Measurements from ENCODE around the gene PHF20. TPM values are rescaled to one million over a fixed set of nuclear protein-coding genes. Genes with fewer than 3 reads are reported as not detected.
A peak's percentile ranks its signal among the peaks of the same experiment; 100 is the strongest.

Gene PHF20
- total and polyA plus RNA-seq, 2 of the 13 experiments (the other 11 are each of a cell fraction or from before 2014, with no cell fraction given), result 22.8 to 34.1 TPM

DNA sequence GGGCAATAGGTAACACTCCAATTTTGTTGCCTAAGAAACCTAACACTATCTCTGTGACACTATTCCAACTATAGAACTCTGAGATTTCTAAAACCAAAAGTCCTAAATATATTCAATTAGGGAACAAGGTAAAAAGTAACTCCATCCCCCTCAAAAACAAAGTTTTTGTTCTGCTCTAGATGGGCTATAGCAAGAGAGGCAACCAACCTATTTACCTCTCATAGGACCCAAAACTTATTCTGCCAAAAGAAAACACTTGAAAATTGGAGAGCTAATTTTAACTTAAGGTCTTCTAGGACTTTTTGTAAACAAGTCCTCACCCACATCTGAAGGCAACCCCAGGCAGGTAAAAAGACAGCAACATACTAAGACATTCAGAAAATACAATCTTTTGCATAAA, 37.4 kb upstream of the PHF20 start (continued):
- TF ChIP-seq, protein P1, sequence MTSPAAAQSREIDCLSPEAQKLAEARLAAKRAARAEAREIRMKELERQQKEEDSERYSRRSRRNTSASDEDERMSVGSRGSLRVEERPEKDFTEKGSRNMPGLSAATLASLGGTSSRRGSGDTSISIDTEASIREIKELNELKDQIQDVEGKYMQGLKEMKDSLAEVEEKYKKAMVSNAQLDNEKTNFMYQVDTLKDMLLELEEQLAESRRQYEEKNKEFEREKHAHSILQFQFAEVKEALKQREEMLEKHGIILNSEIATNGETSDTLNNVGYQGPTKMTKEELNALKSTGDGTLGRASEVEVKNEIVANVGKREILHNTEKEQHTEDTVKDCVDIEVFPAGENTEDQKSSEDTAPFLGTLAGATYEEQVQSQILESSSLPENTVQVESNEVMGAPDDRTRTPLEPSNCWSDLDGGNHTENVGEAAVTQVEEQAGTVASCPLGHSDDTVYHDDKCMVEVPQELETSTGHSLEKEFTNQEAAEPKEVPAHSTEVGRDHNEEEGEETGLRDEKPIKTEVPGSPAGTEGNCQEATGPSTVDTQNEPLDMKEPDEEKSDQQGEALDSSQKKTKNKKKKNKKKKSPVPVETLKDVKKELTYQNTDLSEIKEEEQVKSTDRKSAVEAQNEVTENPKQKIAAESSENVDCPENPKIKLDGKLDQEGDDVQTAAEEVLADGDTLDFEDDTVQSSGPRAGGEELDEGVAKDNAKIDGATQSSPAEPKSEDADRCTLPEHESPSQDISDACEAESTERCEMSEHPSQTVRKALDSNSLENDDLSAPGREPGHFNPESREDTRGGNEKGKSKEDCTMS (CRISPR knock-in tag; conservative IDR thresholded peaks at IDR 0.05), result no peak
- no peak for TF ChIP-seq HNF4G (IDR thresholded peaks at IDR 0.05; ENCODE audit: borderline replicate concordance, low read depth, low read length)
- TF ChIP-seq HNF4G (CRISPR knock-in tag; IDR thresholded peaks at IDR 0.05; ENCODE audit: borderline replicate concordance, low read depth), result no peak
- TF ChIP-seq ZNF256 (CRISPR knock-in tag; conservative IDR thresholded peaks at IDR 0.05), result no peak
- no peak for TF ChIP-seq AHDC1 (CRISPR knock-in tag; IDR thresholded peaks at IDR 0.05; ENCODE audit: borderline replicate concordance)
- no peak for TF ChIP-seq NBN (conservative IDR thresholded peaks at IDR 0.05)
- TF ChIP-seq DZIP1 (CRISPR knock-in tag; IDR thresholded peaks at IDR 0.05), result no peak
- TF ChIP-seq CBX5 (CRISPR knock-in tag; IDR thresholded peaks at IDR 0.05; ENCODE audit: borderline replicate concordance), result no peak
- no peak for TF ChIP-seq JARID2 (CRISPR knock-in tag; IDR thresholded peaks at IDR 0.05; ENCODE audit: insufficient replicate concordance)
- TF ChIP-seq CREM (IDR thresholded peaks at IDR 0.05), result 0 out of 2 replicates have a peak, but pooled peaks have one; percentile 12
- TF ChIP-seq CREM (CRISPR knock-in tag; IDR thresholded peaks at IDR 0.05), result no peak
- TF ChIP-seq, protein P2, sequence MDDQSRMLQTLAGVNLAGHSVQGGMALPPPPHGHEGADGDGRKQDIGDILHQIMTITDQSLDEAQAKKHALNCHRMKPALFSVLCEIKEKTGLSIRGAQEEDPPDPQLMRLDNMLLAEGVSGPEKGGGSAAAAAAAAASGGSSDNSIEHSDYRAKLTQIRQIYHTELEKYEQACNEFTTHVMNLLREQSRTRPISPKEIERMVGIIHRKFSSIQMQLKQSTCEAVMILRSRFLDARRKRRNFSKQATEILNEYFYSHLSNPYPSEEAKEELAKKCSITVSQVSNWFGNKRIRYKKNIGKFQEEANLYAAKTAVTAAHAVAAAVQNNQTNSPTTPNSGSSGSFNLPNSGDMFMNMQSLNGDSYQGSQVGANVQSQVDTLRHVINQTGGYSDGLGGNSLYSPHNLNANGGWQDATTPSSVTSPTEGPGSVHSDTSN (CRISPR knock-in tag; IDR thresholded peaks at IDR 0.05; ENCODE audit: borderline replicate concordance), result no peak
- TF ChIP-seq GZF1 (CRISPR knock-in tag; IDR thresholded peaks at IDR 0.05), result no peak
- TF ChIP-seq, protein P3, sequence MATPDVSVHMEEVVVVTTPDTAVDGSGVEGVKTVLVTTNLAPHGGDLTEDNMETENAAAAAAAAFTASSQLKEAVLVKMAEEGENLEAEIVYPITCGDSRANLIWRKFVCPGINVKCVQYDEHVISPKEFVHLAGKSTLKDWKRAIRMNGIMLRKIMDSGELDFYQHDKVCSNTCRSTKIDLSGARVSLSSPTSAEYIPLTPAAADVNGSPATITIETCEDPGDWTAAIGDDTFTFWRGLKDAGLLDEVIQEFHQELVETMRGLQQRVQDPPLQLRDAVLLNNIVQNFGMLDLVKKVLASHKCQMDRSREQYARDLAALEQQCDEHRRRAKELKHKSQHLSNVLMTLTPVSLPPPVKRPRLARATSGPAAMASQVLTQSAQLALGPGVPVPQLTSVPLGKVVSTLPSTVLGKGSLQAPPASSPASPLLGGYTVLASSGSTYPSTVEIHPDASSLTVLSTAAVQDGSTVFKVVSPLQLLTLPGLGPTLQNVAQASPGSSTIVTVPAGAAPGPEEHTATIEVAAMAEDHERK (CRISPR knock-in tag; IDR thresholded peaks at IDR 0.05; ENCODE audit: low read depth), result no peak
- TF ChIP-seq PCBP1 (IDR thresholded peaks at IDR 0.05; ENCODE audit: borderline replicate concordance, low read depth, low read length), result no peak
